Measurements from ENCODE around the gene HOXD11. TPM values are rescaled to one million over a fixed set of nuclear protein-coding genes. Genes with fewer than 3 reads are reported as not detected.

HOXD11 gene
- total RNA-seq, 1 donor from 2014 or later, result not detected

GRCh38 chr2:176133389-176133788 lies 26.3 kb downstream of the HOXD11 start:
- TF ChIP-seq CTCF (IDR thresholded peaks at IDR 0.05), result no peak
- no peak overlapping the region for H3K27ac ChIP-seq
- H3K9me3 ChIP-seq, result no peaks in the 10 kb centered on the region
- H3K36me3 ChIP-seq, result no peaks in the 10 kb centered on the region
- intact Hi-C loops (cut with DNase I), result loop anchor here (10.0 kb wide), 1 partner anchor 421 kb away; no protein-coding TSS in a partner anchor
- no peak overlapping the region for H3K4me3 ChIP-seq
- peaks cover 34% of the 10 kb centered on the region for H3K4me1 ChIP-seq
- ATAC-seq (no peak), DNase-seq (no peak)
- H3K27me3 ChIP-seq (ENCODE audit: low read depth), result peaks cover 97% of the 10 kb centered on the region

- no peak overlapping the region for H3K4me3 ChIP-seq
- intact Hi-C loops (cut with DNase I), result loop anchor here (10.0 kb wide), 1 partner anchor 421 kb away; no protein-coding TSS in a partner anchor
- ATAC-seq (no peak), DNase-seq (no peak)
- peaks cover 28% of the 10 kb centered on the region for H3K4me1 ChIP-seq
- H3K36me3 ChIP-seq, result no peaks in the 10 kb centered on the region
- no peaks in the 10 kb centered on the region for H3K9me3 ChIP-seq
- no peak overlapping the region for H3K27ac ChIP-seq
- H3K27me3 ChIP-seq (ENCODE audit: low read depth), result peaks cover 97% of the 10 kb centered on the region
- no peak for TF ChIP-seq CTCF (IDR thresholded peaks at IDR 0.05)
These were observed 27.0 kb downstream of the HOXD11 start for GRCh38 chr2:176134035-176134434.

GRCh38 chr2:176135035-176135440 lies 28.0 kb downstream of the HOXD11 start:
- Histone ChIP-seq H3K36me3 (no peaks in the 10 kb centered on the region), H3K9me3 (no peaks in the 10 kb centered on the region), H3K27me3 (ENCODE audit: low read depth) (peaks cover 99% of the 10 kb centered on the region), H3K4me1 (peaks cover 25% of the 10 kb centered on the region), H3K4me3 (no peak overlapping the region), H3K27ac (no peak overlapping the region)
- no peak for TF ChIP-seq CTCF (IDR thresholded peaks at IDR 0.05)
- no peak for DNase-seq
- intact Hi-C loops (cut with DNase I), result loop anchor here (10.0 kb wide), 1 partner anchor 420 kb away; no protein-coding TSS in a partner anchor
- no peak for ATAC-seq

GRCh38 chr2:176136374-176137251 lies 29.5 kb downstream of the HOXD11 start:
- H3K27ac ChIP-seq, result peak overlapping the region; percentile 6
- no peak for TF ChIP-seq CTCF (IDR thresholded peaks at IDR 0.05)
- peak overlapping the region; percentile 39 for H3K4me3 ChIP-seq
- no peaks in the 10 kb centered on the region for H3K9me3 ChIP-seq
- no peaks in the 10 kb centered on the region for H3K36me3 ChIP-seq
- peaks cover 99% of the 10 kb centered on the region for H3K27me3 ChIP-seq (ENCODE audit: low read depth)
- intact Hi-C loops (cut with DNase I), result loop anchor here (10.0 kb wide), 1 partner anchor 418 kb away; no protein-coding TSS in a partner anchor
- ATAC-seq (peak in 1 of 2 donors; percentile 7), DNase-seq (no peak)
- peaks cover 35% of the 10 kb centered on the region for H3K4me1 ChIP-seq

GRCh38 chr2:176137252-176137580 lies 30.1 kb downstream of the HOXD11 start:
- Histone ChIP-seq H3K36me3 (no peaks in the 10 kb centered on the region), H3K4me1 (peaks cover 31% of the 10 kb centered on the region), H3K4me3 (peak overlapping the region; percentile 39), H3K27ac (no peak overlapping the region), H3K27me3 (ENCODE audit: low read depth) (peaks cover 99% of the 10 kb centered on the region), H3K9me3 (no peaks in the 10 kb centered on the region)
- no peak for TF ChIP-seq CTCF (IDR thresholded peaks at IDR 0.05)
- ATAC-seq, result no peak
- no peak for DNase-seq
- intact Hi-C loops (cut with DNase I), result loop anchor here (10.0 kb wide), 1 partner anchor 418 kb away; no protein-coding TSS in a partner anchor

All from lower lobe of right lung (tissue), 2 donors.